OCI-LY3 (cell line): Measurements from ENCODE around the gene LAIR1.

Experiments
- CTCF ChIP-seq: fragments of 200-600, 300-600 bp; sonication (generic); IDR thresholded peaks from 2 replicates; pipeline ENCODE4 v1.5.1; 2014; ENCODE audit warnings: antibody characterized with exemption, low read length, low read depth
- EZH2phosphoT487 ChIP-seq: fragments of 200-600 bp; shearing (Covaris generic); IDR thresholded peaks from 2 replicates; pipeline ENCODE4 v1.6.1; 2018; ENCODE audit warnings: antibody characterized with exemption, mixed run types, low read depth

DNA sequence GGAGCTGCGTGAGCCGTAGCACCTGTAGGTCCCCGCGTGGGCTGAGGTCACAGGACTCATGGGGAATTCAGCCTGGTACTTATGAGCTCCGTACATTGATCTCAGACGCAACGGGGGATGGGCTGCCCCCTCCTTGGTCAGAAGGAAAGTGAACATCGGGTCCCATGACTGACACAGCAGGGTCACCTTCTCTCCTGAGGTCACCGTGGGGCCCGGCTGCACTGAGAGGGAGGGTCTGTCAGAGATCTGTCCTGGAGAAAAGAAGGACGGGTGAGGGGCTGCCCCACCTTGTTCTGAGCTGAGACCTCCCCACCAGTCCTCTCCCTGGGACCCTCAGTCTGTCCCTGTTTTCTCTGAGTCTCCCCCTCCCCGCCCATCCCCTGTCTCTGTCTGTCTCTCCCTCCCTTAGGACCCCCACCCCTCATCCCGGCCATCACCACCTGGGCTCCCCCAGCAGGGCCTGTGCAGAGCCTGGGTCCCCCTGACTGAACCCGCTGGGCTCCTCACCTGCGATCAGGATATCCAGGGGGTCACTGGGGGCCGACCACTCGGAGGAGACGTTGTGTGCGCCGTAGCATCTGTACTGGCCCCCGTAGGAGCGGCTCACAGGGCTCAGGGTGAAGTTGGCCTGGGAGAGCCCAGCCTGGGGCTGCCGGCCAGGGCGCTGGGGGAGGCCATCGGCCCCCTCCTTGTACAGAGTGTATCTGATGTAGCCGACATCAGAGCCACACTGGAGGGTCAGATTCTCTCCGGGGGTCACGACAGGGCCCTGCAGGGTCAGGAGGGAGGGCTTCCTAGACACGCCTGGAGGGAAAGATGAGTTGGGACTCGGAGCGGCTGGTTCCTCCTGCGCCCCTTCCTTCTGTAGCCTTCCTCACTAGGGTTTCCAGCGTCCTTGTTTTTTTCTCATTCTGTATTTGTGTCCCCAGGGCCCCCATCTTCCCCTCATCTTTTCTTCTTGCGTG is 27.6 kb downstream of the LAIR1 start:
- TF ChIP-seq CTCF, result no peak
- TF ChIP-seq EZH2phosphoT487, result no peak
